ENCODE measurements around the gene TBCK.

DNA sequence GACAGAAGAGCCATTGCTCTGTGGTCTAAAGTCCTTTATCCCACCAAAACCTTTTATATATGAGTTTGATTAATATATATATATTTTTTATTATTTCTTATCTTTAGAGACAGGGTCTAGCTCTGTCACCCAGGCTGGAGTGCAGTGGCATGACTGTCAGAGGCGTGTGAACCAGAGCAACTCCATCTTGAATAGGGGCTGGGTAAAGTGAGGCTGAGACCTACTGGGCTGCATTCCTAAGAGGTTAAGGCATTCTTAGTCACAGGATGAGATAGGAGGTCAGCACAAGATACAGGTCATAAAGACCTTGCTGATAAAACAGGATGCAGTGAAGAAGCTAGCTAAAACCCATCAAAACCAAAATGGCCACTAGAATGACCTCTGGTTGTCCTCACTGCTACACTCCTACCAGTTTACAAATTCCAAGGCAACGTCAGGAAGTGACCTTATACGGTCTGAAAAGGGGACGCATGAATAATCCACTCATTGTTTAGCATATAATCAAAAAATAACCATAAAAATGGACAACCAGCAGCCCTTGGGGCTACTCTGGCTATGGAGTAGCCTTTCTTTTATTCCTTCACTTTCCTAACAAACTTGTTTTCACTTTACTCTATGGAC lies 10.5 kb downstream of the TBCK start:
- TF ChIP-seq, protein P1, sequence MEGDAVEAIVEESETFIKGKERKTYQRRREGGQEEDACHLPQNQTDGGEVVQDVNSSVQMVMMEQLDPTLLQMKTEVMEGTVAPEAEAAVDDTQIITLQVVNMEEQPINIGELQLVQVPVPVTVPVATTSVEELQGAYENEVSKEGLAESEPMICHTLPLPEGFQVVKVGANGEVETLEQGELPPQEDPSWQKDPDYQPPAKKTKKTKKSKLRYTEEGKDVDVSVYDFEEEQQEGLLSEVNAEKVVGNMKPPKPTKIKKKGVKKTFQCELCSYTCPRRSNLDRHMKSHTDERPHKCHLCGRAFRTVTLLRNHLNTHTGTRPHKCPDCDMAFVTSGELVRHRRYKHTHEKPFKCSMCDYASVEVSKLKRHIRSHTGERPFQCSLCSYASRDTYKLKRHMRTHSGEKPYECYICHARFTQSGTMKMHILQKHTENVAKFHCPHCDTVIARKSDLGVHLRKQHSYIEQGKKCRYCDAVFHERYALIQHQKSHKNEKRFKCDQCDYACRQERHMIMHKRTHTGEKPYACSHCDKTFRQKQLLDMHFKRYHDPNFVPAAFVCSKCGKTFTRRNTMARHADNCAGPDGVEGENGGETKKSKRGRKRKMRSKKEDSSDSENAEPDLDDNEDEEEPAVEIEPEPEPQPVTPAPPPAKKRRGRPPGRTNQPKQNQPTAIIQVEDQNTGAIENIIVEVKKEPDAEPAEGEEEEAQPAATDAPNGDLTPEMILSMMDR (IDR thresholded peaks at IDR 0.05 in 8 of 11, conservative IDR thresholded peaks at IDR 0.05 in 3 of 11) = no peak
- TF ChIP-seq POLR2AphosphoS5 (IDR thresholded peaks at IDR 0.05) = no peak
- no peak for TF ChIP-seq POLR2A (IDR thresholded peaks at IDR 0.05)

All from spleen (tissue), 7 donors.